IPS-NIHi7 (cell line): Measurements from ENCODE around the gene NEK2.
"Not testable (repeated sequence)": the region's sequence is repeated elsewhere in the genome, so short reads cannot be mapped to it uniquely, and the experiment has no call there.

Source experiments
- DNase-seq: peaks from one replicate; pipeline ENCODE4 v3.0.0; 2012; ENCODE audit warnings: mixed read lengths; ENCODE audit errors: extremely low spot score

The NEK2 gene

DNA sequence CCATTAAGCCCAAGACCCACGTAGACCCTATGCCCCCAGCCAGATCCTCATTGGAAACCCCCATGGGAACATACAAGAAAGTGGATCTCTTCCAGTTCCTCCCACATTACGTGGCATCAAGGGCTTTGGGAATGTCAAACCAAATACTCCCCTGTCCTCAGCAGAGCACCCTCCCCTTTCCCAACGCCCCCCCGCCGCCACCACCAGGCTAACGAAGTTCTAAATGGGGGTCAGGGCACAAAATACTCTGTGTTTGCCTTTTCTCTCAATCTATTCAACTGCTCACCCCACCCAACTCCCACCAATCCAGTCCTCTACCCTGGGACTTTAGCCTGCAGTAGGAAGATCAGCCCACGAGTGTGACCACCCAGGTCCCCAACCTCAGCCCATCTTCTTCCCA, 24.5 kb downstream of the NEK2 start:
- no peak for DNase-seq

DNA sequence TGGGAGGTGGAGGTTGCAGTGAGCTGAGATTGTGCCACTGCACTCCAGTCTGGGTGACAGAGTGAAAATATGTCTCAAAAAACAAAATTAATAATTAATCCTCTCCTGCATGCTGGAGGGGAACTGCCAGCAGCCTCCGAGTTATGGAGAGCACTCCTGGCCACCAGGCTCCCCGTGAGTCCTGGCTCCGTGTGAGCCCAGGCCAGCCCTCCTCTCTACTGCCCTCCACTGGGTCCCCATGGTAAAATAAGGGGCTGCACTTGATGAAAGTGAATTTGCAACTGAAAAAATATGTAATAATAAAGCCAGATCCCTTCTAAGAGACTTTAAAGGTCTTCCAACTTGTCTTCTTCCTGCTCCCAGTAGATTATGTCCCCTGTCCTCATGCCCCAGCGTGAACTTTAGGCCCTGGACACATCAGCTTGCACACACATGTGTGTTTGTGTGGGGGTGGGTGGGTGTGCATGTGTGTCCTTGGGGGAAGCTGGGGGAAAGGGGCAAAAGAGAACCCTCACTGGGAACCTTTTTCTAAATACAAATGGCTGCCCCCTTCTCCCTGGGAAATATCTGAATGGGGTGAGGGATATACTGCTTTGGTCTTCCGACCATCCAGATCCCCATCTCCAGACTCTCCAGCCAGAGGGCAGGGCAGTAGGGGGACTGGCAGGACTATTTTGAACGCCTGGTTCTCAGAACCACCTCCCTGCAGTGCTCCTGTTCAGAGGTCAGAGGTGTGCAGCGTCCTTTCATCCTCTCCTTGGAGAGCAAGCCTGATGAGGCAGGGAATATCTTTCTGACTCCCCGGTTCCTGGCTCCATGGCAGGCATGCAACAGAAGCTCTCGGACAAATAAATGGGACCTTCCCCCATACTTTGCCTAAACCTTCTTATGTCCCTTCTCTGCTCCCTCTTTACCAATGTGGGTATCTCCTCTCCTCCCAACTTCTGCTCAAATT, 26.2 kb downstream of the NEK2 start:
- peak; percentile 58 for DNase-seq

DNA sequence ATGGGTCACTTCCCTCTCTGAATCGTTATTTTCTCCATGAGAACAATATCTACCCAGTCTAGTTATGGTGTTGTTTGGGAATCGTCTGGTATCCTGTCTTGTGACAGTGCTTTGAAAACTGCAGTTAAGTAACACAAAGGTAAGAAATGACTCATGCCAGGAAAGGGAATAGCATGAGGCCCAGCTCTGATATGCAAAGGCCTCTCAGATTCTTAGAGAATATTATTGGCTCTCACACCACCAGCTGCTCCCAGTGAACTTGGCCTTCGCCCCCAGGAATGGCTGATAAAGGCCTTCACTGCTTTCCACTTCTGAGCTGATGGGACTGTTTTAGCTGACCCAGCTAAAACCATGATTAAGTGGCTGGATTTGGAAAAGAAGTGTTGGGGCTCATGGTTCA, 27.1 kb downstream of the NEK2 start:
- DNase-seq, result no peak

DNA sequence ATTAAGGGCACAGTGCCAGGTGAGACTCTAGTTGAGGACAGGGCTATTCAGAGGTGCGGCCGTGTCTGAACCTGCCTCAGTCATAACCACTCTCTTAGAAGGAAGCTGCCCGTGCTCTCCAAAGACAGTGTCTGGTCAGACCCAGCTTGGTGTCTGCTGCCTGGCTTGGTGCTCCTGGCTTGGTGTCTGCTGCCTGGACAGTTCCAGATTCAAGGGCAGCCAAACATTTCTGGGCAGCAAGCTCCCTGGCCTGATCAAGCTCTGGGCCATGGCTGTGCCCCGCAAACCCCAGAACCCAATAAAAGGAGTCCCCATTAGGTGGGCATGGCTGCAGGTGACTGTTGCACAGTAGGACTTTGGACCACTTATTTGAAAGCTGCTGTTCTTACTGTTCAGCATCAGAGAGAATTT, 27.7 kb downstream of the NEK2 start:
- no peak for DNase-seq

DNA sequence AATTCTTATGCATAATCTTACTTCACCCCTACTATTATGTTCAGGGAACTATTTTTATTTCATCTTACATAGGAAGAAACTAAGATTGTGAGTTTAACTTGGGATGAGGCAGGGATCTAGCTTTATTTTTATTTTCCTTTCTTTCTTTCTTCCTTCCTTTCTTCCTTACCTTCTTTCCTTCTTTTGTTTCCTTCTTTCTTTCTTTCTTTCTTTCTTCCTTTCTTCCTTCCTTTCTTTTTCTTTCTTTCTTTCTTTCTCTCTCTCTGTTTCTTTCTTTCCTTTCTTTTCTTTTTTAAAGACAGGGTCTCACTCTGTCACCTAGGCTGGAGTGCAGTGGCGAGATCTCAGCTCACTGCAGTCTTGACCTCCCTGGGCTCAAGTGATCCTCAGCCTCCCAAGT, 28.9 kb downstream of the NEK2 start:
- no peak for DNase-seq

DNA sequence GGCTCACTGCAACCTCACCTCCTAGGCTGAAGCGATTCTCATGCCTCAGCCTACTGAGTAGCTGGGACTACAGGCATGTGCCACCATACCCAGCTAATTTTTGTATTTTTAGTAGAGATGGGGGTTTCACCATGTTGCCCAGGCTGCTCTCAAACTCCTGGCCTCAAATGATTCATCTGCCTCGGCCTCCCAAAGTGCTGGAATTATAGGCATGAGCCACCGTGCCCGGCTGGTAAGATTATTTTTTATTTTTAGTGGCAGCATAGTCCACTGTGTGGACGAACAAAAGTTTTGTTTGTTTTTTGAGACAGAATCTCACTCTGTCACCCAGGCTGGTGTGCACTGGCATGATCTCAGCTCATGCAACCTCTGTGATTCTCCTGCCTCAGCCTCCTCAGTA, 29.8 kb downstream of the NEK2 start:
- DNase-seq, result not testable (repeated sequence)

DNA sequence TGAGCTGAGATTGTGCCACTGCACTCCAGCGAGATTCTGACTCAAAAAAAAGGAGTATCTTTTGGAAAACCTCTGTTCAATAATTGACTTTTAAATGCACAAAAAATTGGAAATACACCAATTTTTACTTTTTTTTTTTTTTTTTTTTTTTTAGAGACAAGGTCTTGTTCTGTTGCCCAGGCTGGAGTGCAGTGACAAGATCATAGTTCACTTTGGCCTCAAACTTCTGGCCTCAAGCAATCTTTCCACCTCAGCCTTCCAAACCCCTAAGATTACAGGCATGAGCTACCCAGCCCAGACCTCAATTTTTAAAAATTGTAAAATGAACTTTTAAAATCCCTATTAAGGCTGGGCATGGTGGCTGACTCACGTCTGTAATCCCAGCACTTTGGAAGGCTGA, 30.8 kb downstream of the NEK2 start:
- DNase-seq, result no peak

DNA sequence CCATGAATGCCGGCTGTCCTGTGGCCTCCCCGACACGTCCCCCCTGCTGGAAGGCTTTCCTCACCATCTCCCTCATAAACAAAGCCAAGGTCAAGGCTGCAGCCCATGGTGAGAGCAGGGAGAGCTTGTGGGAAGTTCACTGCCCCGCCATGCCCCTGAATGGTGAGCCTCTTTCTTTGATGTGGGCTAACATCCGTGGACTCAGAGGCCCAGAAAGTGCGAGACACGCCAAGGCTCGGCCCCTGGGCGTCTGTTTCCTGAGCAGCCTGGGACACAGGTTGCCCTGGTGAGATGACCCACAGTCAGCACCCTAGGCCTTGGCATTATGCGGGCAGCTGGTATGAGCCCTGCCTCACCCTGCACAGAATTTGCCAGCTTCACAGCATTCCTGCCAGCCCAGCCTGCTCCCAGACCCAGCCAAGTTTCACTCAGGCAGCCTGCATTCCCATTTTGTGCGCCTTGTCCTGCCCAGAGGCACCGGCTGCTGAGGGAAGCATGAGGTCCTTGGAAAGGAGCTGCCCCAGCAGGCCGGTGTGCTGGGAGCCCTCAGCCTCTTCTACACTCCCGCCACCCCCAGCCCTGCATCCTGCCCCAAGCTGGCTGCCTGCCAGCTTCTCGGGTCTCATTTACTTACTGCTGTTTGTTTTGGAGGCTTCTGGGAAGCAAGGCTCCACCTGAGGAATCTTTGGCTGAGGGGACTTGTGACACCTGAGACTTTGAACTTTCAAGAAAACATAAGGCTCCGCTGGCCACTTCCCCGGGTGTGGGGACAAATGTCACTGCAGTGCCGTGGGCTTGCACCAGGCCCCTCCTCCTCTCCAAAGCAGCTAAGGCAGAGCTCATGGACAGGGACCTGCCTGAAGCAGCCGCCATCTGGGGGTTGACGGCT, 31.9 kb downstream of the NEK2 start:
- no peak for DNase-seq

DNA sequence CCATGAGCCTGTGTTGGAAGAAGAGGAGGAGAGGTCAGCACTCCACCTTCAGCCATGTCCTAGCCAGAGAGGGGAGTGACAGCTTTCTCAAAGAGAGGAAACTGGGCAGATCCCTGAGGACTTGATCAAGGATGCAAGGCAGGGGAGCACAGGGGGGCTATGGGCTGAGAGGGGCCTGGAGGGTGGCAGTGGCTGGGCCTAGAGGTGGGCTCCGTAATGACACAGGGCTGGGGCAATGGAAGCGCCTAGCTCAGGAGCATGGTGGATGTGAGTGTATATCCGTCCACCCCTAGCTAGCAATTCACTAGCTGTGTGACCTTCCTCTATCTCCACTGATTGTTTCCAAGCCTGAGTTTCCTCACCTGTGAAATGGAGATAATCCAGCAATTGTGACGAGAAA, 32.6 kb downstream of the NEK2 start:
- no peak for DNase-seq

DNA sequence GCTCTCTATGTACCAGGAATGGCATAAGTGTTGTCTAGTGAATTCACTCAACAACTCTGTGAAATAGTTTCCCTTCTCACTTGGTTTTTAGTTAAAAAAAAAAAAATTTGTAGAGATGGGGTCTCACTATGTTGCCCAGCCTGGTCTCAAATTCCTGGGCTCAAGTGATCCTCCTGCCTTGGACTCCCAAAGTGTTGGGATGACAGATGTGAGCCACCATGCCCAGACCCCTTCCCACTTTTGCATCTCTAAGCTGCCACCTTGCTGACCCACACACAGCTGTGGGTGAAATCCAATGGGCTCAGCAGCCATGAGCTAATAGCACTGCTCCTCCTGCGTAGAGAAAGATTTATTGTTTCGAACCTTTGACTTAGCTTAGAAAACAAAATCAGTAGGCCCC, 33.5 kb downstream of the NEK2 start:
- no peak for DNase-seq

DNA sequence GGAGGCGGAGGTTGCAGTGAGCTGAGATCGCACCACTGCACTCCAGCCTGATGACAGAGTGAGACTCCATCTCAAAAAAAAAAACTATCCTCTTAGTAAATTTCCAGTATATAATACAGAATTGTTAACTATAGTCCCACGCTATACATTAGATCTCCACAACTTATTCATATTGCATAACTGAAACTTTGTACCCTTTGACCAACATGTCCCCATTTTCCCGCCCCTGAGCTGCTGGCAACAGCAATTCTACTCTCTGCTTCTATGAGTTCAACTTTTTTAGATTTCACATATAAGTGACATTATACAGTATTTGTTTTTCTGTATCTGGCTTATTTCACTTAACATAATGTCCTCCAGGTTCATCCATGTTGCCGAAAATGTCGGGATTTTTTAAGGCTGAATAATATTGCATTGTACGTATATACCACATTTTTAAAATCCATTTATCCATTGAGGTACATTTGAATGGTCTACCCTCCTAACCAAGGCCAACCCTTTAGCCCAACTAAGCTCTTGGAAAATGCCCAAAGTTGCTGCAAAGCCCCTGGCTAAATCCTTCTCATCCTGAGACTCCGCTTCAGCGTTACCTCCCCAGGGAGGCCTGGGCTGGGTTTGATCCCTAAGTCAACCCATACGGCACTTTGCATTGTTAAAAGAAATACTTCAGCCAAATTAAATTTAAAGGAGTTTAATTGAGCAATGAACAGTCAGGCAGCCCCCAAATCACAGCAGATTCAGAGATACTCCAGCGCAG, 34.2 kb downstream of the NEK2 start:
- DNase-seq, result no peak

DNA sequence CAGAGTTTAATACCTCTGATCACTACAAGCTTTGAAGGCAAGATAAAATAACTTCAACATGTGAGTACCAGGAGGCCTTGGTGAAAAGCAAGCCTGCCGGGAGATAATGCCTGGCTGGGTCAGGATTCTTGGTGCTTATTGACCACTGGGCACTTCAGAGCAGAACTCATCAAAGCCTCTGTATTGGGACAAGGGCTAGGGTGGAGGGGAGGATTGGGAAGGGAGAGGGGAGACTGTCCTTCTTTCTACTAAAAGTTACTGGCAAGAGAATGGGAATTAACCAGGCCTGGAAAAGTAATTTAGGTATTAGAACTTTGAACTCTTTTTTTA, 35.2 kb downstream of the NEK2 start:
- no peak for DNase-seq

DNA sequence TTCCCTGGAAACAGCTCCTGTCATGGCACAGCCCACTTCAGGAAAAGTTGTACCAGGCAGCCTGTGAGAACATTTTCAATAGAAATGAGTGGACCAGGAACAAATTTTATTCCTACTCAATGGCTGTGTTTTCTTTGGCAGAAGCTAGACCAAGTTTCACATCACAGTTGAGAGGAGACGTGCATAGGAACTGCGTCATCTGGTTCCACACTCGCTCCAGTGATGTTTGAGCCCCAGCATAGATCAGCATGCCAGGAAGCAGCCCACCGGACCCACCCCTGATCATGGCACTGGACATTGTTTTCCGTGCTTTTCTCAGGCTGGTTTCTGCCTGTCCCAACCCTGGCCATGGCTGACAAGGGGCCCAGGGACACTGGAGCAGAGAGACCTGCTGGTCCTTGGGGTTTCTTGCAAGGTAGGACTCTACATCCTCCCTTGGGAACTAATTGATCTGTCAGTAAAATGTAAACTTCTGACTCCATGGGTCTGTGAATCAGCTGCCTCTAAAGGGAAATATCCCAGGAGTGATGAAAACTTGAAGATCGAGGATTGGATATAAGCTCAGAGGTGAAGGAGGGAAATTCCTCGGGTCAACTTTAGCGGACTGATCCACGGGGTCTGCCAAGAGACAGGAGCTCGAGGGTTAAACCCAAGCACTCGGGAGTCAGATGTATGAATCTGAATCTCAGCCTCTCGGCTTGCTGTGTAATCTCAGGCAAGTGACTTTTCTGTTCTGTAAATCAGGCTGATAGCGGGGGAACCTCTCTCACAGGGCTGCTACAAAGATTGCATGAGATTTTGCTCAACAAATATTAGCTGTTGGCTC, 35.7 kb downstream of the NEK2 start:
- DNase-seq, result no peak

DNA sequence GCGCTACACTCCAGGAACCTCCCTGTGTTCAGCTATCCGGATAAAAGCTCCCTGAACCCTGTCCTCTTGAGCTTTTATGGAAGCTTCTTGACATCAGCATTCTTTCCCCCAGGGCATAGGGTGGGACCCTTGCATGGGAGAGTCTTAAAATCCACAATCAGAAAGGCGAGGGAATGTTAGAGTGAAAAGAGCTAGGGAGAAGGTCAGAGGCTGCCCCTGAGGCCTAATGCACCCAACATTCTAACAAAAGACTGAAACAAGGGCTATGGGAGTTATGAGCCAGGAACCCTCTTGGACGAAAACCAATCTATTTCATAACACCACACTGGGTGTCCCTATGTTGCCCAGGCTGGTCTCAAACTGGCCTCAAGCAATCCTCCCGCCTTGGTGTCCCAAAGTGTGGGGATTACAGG, 36.7 kb downstream of the NEK2 start:
- no peak for DNase-seq

DNA sequence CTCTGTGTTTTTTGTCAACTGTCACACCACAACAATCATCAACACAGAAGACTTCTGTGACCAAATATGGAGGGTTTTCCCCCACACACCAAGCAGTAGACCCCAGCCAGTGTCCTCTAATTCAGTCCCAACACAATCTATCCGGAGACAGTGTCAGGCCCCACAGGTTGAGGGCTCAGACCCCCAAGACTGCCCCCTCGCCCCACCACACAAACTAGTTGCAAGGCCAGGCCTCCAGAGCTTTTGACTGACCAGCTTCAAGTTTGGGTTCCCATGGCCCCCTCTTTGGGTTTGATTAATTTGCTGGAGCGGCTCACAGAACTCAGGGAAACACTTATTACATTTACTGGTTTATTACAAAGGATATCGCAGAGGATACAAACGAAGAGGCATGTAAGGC, 37.2 kb downstream of the NEK2 start:
- DNase-seq, result no peak

DNA sequence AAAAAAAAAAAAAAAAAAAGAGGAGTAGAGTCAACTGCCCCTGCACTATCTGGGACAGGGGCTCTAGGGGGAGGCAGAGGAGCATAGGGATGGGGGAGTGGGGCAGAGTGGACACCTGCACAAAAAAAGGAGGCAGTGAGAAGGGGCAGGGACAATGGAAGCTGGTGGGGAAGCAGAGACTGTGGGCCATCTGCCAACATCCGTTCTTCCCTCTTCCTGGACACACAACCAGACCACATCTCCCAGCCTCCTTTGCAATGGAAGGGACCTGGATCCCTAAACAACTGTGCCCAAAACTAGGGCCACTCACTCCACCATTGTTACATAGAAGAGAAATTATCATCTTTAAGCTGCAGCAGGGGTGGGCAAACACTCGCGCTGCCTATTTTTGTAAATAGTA, 38.4 kb downstream of the NEK2 start:
- no peak for DNase-seq

DNA sequence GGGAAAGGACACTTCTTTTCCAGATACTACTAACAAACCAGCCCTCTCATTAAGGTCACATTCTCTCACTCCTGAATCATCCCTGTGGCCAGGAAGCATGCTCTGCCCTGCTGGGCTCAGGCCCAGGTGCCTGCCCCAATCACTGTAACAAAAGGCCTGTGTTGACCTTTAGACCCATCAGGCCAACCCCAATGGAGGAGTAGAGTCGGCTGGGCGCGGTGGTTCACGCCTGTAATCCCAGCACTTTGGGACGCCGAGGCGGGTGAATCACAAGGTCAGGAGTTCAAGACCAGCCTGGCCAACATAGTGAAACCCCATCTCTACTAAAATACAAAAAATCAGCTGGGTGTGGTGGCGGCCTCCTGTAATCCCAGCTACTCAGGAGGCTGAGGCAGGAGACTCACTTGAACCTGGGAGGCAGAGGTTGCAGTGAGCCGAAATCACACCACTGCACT, 38.8 kb downstream of the NEK2 start:
- DNase-seq, result not testable (repeated sequence)

DNA sequence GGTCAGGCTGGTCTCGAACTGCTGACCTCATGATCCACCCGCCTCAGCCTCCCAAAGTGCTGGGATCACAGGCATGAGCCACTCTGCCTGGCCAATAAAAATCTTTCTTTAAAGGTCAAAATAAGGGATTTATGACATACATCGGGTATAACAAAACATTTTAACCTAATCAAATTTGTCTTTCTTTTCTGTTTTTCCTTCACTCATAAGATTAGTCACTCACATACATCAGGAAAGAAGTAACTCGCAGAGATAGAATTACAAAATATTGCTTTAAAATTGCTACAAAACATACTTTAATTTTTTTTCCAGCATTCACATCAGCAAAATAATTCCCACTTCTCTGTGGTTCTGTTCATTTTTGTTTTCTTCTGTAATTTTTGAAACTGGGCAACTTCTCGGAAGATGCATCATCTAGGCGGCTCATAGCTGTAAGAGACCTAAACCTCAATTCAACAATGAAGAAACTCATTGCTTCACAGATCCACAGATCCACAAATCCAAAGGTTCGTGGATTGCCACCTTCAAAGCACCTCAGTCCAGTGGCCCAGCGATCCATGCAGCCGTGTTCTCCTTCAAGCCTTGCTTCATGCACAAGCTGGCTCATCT, 39.7 kb downstream of the NEK2 start:
- no peak for DNase-seq

DNA sequence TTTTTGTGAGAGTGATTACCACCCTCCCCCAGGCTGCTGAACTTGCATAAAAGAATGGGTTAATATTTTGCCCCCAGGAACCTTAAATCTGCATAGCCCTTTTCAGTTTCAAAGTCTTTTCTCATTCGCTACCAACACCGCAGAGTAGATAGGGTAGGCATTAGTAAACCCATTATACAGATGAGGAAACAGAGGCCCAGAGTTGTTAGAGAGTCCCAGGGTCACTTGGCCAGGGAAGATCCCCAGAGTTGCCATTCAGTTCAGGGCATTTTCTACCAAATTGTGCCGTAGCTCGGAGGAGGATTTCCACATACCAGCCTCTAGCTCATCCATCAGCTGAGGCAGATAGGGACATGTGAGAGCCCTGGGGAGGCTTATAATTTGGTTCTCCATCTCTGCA, 40.5 kb downstream of the NEK2 start:
- no peak for DNase-seq

DNA sequence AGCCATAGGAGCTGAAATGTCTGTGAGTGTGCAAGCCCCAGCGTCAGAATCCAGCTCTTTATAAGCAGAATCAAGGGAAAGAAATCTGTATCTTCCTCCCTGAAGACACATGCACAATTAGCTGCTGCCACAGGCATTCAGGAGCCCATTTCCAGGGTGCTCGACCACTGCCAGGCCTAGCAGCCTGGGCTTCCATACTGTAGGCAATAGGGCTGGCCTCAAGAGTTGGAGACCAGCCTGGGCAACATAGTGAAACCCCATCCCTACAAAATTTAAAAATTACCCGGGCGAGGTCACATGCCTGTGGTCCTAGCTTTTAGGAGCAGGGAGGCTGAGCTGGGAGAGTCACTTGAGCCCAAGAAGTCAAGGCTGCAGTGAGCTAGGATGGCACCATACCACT, 41.0 kb downstream of the NEK2 start:
- DNase-seq, result no peak

DNA sequence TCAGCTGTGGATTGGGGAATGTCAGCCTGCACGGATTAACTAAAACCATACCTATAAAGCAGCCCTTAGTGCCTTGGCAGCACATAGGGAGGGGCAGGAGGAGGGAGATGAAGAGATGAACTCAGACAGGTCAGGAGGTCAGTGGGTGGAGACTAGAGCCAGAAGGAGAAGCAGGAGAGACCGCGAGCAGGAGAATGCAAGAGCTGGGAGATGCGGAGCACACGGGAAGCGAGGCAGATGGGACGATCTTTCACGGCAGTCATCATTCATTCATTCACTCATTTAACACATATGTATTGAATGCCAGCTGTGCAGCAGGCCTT, 41.9 kb downstream of the NEK2 start:
- no peak for DNase-seq
